K562 (cell line): ENCODE measurements around the gene PWWP2A. TPM values are rescaled to one million over a fixed set of nuclear protein-coding genes. Genes with fewer than 3 reads are reported as not detected.

ENCODE experiments used
- ATAC-seq: fragments of 200-7000 bp; cut with Tn5 transposase; 3 replicates; pipeline ENCODE4 v1.9.1; 2020; ENCODE audit warnings: moderate library complexity
- BruUV-seq: library from RNA; stranded (reverse); fragments of 400-500 nt; replicated peaks from 2 replicates; lab custom pipeline; 2021; lab: Mats Ljungman, UMichigan
- CTCF ChIA-PET: fragments of 300-600 bp; formaldehyde crosslinking; extraction: SDS; loops from one replicate; lab custom pipeline; 2021; ENCODE audit warnings: low intra/inter-chr PET ratio; lab: Yijun Ruan, JAX
- POLR2A ChIA-PET: fragments of 300-600, 350-650 bp; sonication (Branson Sonifier 250); formaldehyde crosslinking; extraction: SDS; loops from one replicate; lab custom pipeline; 2021; ENCODE audit warnings: antibody characterized with exemption, inconsistent platforms; lab: Yijun Ruan, JAX
- DNase-seq, 4 experiments: peaks; one replicate each; pipeline versions ENCODE4 v3.0.0 to v3.0.0-alpha.2; 2011 to 2018; ENCODE audit warnings: low spot score in 3 of 4, mixed read lengths in 3 of 4; ENCODE audit errors: extremely low read depth in 1 of 4
- FAIRE-seq: peaks from 2 replicates; lab custom pipeline; 2011; peaks lifted over from hg19 to GRCh38; lab: Jason Lieb, UNC
- H2AFZ ChIP-seq: 2 replicates; pipeline ENCODE4 v1.6.0; 2011; ENCODE audit warnings: low read depth, low read length, control low read depth, inconsistent platforms
- H3K27ac ChIP-seq: fragments of 200-600 bp; 3 replicates; pipeline ENCODE4 v1.8.0; 2011; ENCODE audit warnings: low read depth, mild to moderate bottlenecking, control low read depth, inconsistent platforms, low read length, moderate library complexity, mixed read lengths; ENCODE audit errors: extremely low read depth
- H3K27me3 ChIP-seq, 2 experiments: fragments of 300-600 bp in 1 of 2; 2 replicates in 1 of 2; 3 replicates in 1 of 2; pipeline versions ENCODE4 v1.6.0 to v1.8.0; 2011; ENCODE audit warnings: inconsistent platforms in 2 of 2, low read length in 2 of 2, mild to moderate bottlenecking in 1 of 2, mixed read lengths in 1 of 2, moderate library complexity in 1 of 2; ENCODE audit not compliant: control insufficient read depth in 2 of 2, insufficient read depth in 2 of 2
- H3K36me3 ChIP-seq: fragments of 300-600 bp; 3 replicates; pipeline ENCODE4 v1.8.0; 2011; ENCODE audit warnings: mild to moderate bottlenecking, low read length, inconsistent platforms; ENCODE audit not compliant: control insufficient read depth, insufficient read depth
- H3K4me1 ChIP-seq, 2 experiments: fragments of 200-600 bp in 1 of 2; replicated peaks in 1 of 2; 2 replicates in 1 of 2; 3 replicates in 1 of 2; pipeline versions ENCODE4 v1.5.1 to v1.8.0; 2011; ENCODE audit warnings: inconsistent platforms in 2 of 2, low read length in 2 of 2, mild to moderate bottlenecking in 1 of 2, mixed read lengths in 1 of 2, moderate library complexity in 1 of 2; ENCODE audit not compliant: control insufficient read depth in 2 of 2, insufficient read depth in 2 of 2
- H3K4me2 ChIP-seq: 2 replicates; pipeline ENCODE4 v1.6.1; 2011; ENCODE audit warnings: low read length, control low read depth, inconsistent platforms, mixed read lengths; ENCODE audit not compliant: insufficient read depth
- H3K4me3 ChIP-seq: fragments of 200-600 bp; sonication (generic), shearing (Covaris generic); 2 replicates; pipeline ENCODE4 v1.5.1; 2016; ENCODE audit warnings: control low read depth, inconsistent platforms
- H3K79me2 ChIP-seq: fragments of 200-600 bp; 3 replicates; pipeline ENCODE4 v1.8.0; 2011; ENCODE audit warnings: low read length, inconsistent platforms; ENCODE audit not compliant: control insufficient read depth, insufficient read depth
- H3K9ac ChIP-seq, 2 experiments: 2 replicates each; pipeline versions ENCODE4 v1.6.0 to v1.6.1; 2011; ENCODE audit warnings: low read depth in 2 of 2, low read length in 2 of 2, control low read depth in 1 of 2, inconsistent platforms in 1 of 2, mild to moderate bottlenecking in 1 of 2, mixed read lengths in 1 of 2; ENCODE audit not compliant: insufficient read depth in 1 of 2
- H3K9me1 ChIP-seq: one replicate; pipeline ENCODE4 v1.6.0; 2011; ENCODE audit warnings: inconsistent platforms, mild to moderate bottlenecking, low read length, moderate library complexity; ENCODE audit not compliant: control insufficient read depth, insufficient read depth
- H3K9me3 ChIP-seq: replicated peaks from 2 replicates; pipeline ENCODE4 v1.5.1; 2011; ENCODE audit warnings: low read depth, low read length, inconsistent platforms; ENCODE audit not compliant: control insufficient read depth, insufficient read depth
- H4K20me1 ChIP-seq: replicated peaks from 2 replicates; pipeline ENCODE4 v1.6.1; 2011; ENCODE audit warnings: low read length, inconsistent platforms, mixed read lengths; ENCODE audit not compliant: control insufficient read depth, insufficient read depth
- DDX20 ChIP-seq: fragments of 450-650 bp; IDR thresholded peaks from 2 replicates; pipeline ENCODE4 v1.6.1; 2016; ENCODE audit warnings: missing genetic modification characterization, low read depth, mild to moderate bottlenecking, missing compliant biosample characterization, moderate library complexity
- FOSL1 ChIP-seq: fragments of 200-800 bp; sonication (Bioruptor generic); conservative IDR thresholded peaks from 2 replicates; pipeline ENCODE4 v1.6.1; 2016; ENCODE audit warnings: missing genetic modification characterization, missing compliant biosample characterization
- GTF2A2 ChIP-seq: IDR thresholded peaks from 2 replicates; pipeline ENCODE4 v1.6.1; 2016; ENCODE audit warnings: mild to moderate bottlenecking, missing genetic modification characterization, missing compliant biosample characterization
- KDM2B ChIP-seq: fragments of 250-450 bp; sonication (Bioruptor Pico); IDR thresholded peaks from 2 replicates; pipeline ENCODE4 v1.8.0; 2021; ENCODE audit warnings: mild to moderate bottlenecking, moderate library complexity
- NFIC ChIP-seq: fragments of 450-650 bp; IDR thresholded peaks from 2 replicates; pipeline ENCODE4 v1.6.1; 2017; ENCODE audit warnings: mild to moderate bottlenecking, inconsistent platforms
- POLR3G ChIP-seq: IDR thresholded peaks from 2 replicates; pipeline ENCODE4 v1.6.1; 2011; ENCODE audit not compliant: insufficient read length, insufficient replicate concordance; ENCODE audit errors: extremely low read depth
- PURB ChIP-seq: sonication (generic); formaldehyde crosslinking; IDR thresholded peaks from 2 replicates; pipeline ENCODE4 v1.9.0; 2021; ENCODE audit warnings: low read depth, mild to moderate bottlenecking, missing genetic modification reagents
- SOX6 ChIP-seq: fragments of 450-650 bp; IDR thresholded peaks from 2 replicates; pipeline ENCODE4 v1.6.1; 2014; ENCODE audit warnings: mild to moderate bottlenecking
- SPI1 ChIP-seq: IDR thresholded peaks from 2 replicates; pipeline ENCODE4 v1.6.1; 2011; ENCODE audit warnings: low read depth, low read length, control low read depth, borderline replicate concordance
- SRSF3 ChIP-seq: fragments of 200-400 bp; formaldehyde crosslinking; IDR thresholded peaks from 2 replicates; pipeline ENCODE4 v1.6.1; 2016; ENCODE audit warnings: mild to moderate bottlenecking, low read length, moderate library complexity; ENCODE audit not compliant: insufficient read depth
- U2AF2 ChIP-seq: fragments of 200-400 bp; formaldehyde crosslinking; optimal IDR thresholded peaks from 2 replicates; pipeline ENCODE3; 2017; ENCODE audit warnings: low read depth, mild to moderate bottlenecking, low read length
- ZFP1 ChIP-seq: fragments of 450-650 bp; formaldehyde crosslinking; IDR thresholded peaks from 2 replicates; pipeline ENCODE4 v1.4.0; 2020; ENCODE audit warnings: mild to moderate bottlenecking, mixed read lengths
- ZNF436 ChIP-seq: fragments of 250-450, 450-650 bp; sonication (Bioruptor Pico); formaldehyde crosslinking; IDR thresholded peaks from 2 replicates; pipeline ENCODE4 v1.7.0; 2020; ENCODE audit warnings: mild to moderate bottlenecking
- ZNF717 ChIP-seq: fragments of 250-450 bp; sonication (Bioruptor Pico); IDR thresholded peaks from 2 replicates; pipeline ENCODE4 v1.5.0; 2021
- WGBS: fragments of 100-300 bp; shearing (Covaris generic); methylation state at CpG from one replicate; pipeline ENCODE4 v1.1.6; 2016; ENCODE audit warnings: low coverage, mixed read lengths; ENCODE audit not compliant: insufficient coverage; ENCODE audit errors: missing lambda C conversion rate; 5-methylcytosine and 5-hydroxymethylcytosine counted together
- in situ Hi-C: fragments of 300-500 bp; cut with MboI; formaldehyde crosslinking; loops from 4 replicates; pipeline ENCODE4 v1.15.0; 2018; ENCODE audit warnings: inconsistent platforms, mixed read lengths
- intact Hi-C: fragments of 100-400 bp; cut with micrococcal nuclease; formaldehyde crosslinking; loops from 2 replicates; pipeline ENCODE4 v1.14.2; 2022
- polyA plus RNA-seq, 8 experiments: library from polyadenylated mRNA; depleted of rRNA in 4 of 8; stranded (reverse) in 5 of 8; unstranded in 3 of 8; fragments of >200 nt; fragmentation: Nextera tagmentation in 2 of 8; fragmentation: Illumina TruSeq in 1 of 8; extraction: Ambion mirVana in 2 of 8; extraction: Trizol in 1 of 8; gene quantifications; 2 replicates each; pipeline versions ENCODE4 v1.2.1 to v1.2.3, GENCODE V29; 2011 to 2014; ENCODE audit warnings: inconsistent platforms in 1 of 8, missing spikeins in 1 of 8
- total RNA-seq, 7 experiments: library from RNA; depleted of rRNA in 6 of 7; stranded (reverse); fragments of >200 nt in 6 of 7; fragmentation: Illumina TruSeq in 2 of 7; extraction: Trizol in 2 of 7; gene quantifications; 2 replicates each; pipeline versions ENCODE4 v1.2.1 to v1.2.3, GENCODE V29; 2011 to 2021; ENCODE audit warnings: low replicate concordance in 1 of 7

The PWWP2A gene
- total and polyA plus RNA-seq, 9 of the 15 experiments (the other 6 are each of a cell fraction or from before 2014, with no cell fraction given): 2.7 to 26.3 (median 14.6) TPM

- TF ChIP-seq ZNF436 (CRISPR knock-in tag): no peak
- no peak for TF ChIP-seq FOSL1
- no peak for TF ChIP-seq SRSF3
- TF ChIP-seq SPI1: no peak
- TF ChIP-seq U2AF2: no peak
- no peak for TF ChIP-seq ZNF717 (CRISPR knock-in tag)
- TF ChIP-seq ZFP1: no peak
- TF ChIP-seq KDM2B (CRISPR knock-in tag): no peak
- TF ChIP-seq SOX6: no peak
- TF ChIP-seq DDX20 (tag): no peak
- no peak for TF ChIP-seq PURB (CRISPR knock-in tag)
- no peak for TF ChIP-seq NFIC
- TF ChIP-seq POLR3G: no peak
- TF ChIP-seq GTF2A2: no peak
- ChIA-PET CTCF (no interaction called here), POLR2A (interaction anchor here (0.6 kb wide), 1 partner anchor 234 kb away, joined by 3 read pairs; no protein-coding TSS in a partner anchor)
- no peak for ATAC-seq
- Histone ChIP-seq H3K9me1 (no peaks in the 10 kb centered on the region), H3K4me2 (no peak overlapping the region), H3K4me3 (no peak overlapping the region), H3K27ac (no peak overlapping the region), H2AFZ (no peak overlapping the region), H4K20me1 (no peaks in the 10 kb centered on the region), H3K9ac (no peak overlapping the region), H3K9me3 (no peaks in the 10 kb centered on the region), H3K79me2 (no peaks in the 10 kb centered on the region), H3K4me1 (no peaks in the 10 kb centered on the region), H3K36me3 (no peaks in the 10 kb centered on the region), H3K27me3 (peaks cover 4 to 8% of the 10 kb centered on the region in 2 experiments; a peak in 3 of 5 replicates)
- FAIRE-seq: no peak
- no TSS peak for BruUV-seq
- 12% methylated on average over 3 of the region's 3 CpGs for WGBS
- intact Hi-C loops: no loop called here
- no peak for DNase-seq
- in situ Hi-C loops: no loop called here
Observed at GRCh38 chr5:160151017-160151416, 31.8 kb upstream of the PWWP2A start.
